Endodermal cell (in vitro differentiated cells): Measurements from ENCODE around the gene FKBP1B. TPM values are rescaled to one million over a fixed set of nuclear protein-coding genes. Genes with fewer than 3 reads are reported as not detected.

Experiments
- DNase-seq: peaks from one replicate; pipeline ENCODE4 v3.0.0-alpha.2; 2017
- H3K27ac ChIP-seq: 2 replicates; pipeline ENCODE4 v1.5.1; 2013; ENCODE audit warnings: mild to moderate bottlenecking, low read depth, low read length, moderate library complexity
- H3K27me3 ChIP-seq: 2 replicates; pipeline ENCODE4 v1.6.1; 2013; ENCODE audit warnings: mild to moderate bottlenecking, low read length, moderate library complexity; ENCODE audit not compliant: insufficient read depth, control insufficient read depth, poor library complexity, severe bottlenecking
- H3K36me3 ChIP-seq: 2 replicates; pipeline ENCODE4 v1.7.0; 2013; ENCODE audit warnings: mild to moderate bottlenecking, low read length, moderate library complexity; ENCODE audit not compliant: control insufficient read depth, insufficient read depth
- H3K4me1 ChIP-seq: one replicate; pipeline ENCODE4 v1.7.0; 2013; ENCODE audit warnings: low read length; ENCODE audit not compliant: control insufficient read depth, insufficient read depth
- H3K4me3 ChIP-seq: 2 replicates; pipeline ENCODE4 v1.5.1; 2013; ENCODE audit warnings: mild to moderate bottlenecking, low read length, moderate library complexity
- H3K9ac ChIP-seq: 2 replicates; pipeline ENCODE4 v1.6.1; 2013; ENCODE audit warnings: mild to moderate bottlenecking, low read length, moderate library complexity; ENCODE audit not compliant: poor library complexity, severe bottlenecking; ENCODE audit errors: extremely low read depth
- H3K9me3 ChIP-seq: 2 replicates; pipeline ENCODE4 v1.6.1; 2013; ENCODE audit warnings: mild to moderate bottlenecking, low read length, moderate library complexity; ENCODE audit not compliant: control insufficient read depth
- H3K27ac Mint-ChIP-seq: 2 replicates; pipeline ENCODE4 v1.8.0; 2020; ENCODE audit warnings: mixed read lengths
- H3K27me3 Mint-ChIP-seq: 2 replicates; pipeline ENCODE4 v1.8.0; 2021; ENCODE audit warnings: mild to moderate bottlenecking, mixed read lengths; ENCODE audit not compliant: insufficient read depth
- H3K36me3 Mint-ChIP-seq: 2 replicates; pipeline ENCODE4 v1.8.0; 2020; ENCODE audit warnings: low read depth, mixed read lengths
- H3K4me1 Mint-ChIP-seq: 2 replicates; pipeline ENCODE4 v1.8.0; 2020; ENCODE audit warnings: mixed read lengths
- H3K4me3 Mint-ChIP-seq: 2 replicates; pipeline ENCODE4 v1.8.0; 2020; ENCODE audit warnings: mild to moderate bottlenecking, moderate library complexity, mixed read lengths
- H3K9me3 Mint-ChIP-seq: 2 replicates; pipeline ENCODE4 v1.8.0; 2020; ENCODE audit warnings: mild to moderate bottlenecking, mixed read lengths
- CTCF ChIP-seq: fragments of 200-600 bp; sonication (generic); conservative IDR thresholded peaks from 2 replicates; pipeline ENCODE4 v1.5.0; 2021; ENCODE audit warnings: antibody characterized with exemption, mild to moderate bottlenecking
- WGBS, 2 experiments: methylation state at CpG; one replicate each; pipeline versions ENCODE4 v1.1.5 to v1.1.7; 2013; ENCODE audit warnings: missing lambda C conversion rate in 2 of 2, mixed read lengths in 1 of 2; ENCODE audit not compliant: insufficient coverage in 1 of 2, insufficient read length in 1 of 2; 5-methylcytosine and 5-hydroxymethylcytosine counted together
- total RNA-seq, 2 donors: library from RNA; stranded (reverse); fragmentation: NEBNext Ultra II Directional in 1 of 2; extraction: Animal tissue kit (Norgen Biotek cat#: 25700) in 1 of 2; gene quantifications; 2 replicates in 1 of 2; 3 replicates in 1 of 2; pipeline ENCODE4 v1.2.1, GENCODE V29; 2021

Gene FKBP1B
- total RNA-seq, 2 donors from 2014 or later: 35.3 to 39.0 TPM

- H3K27me3 ChIP-seq: no peaks in the 10 kb centered on the region
- H3K27ac ChIP-seq: no peak overlapping the region
- H3K36me3 ChIP-seq: no peaks in the 10 kb centered on the region
- DNase-seq: no peak
- H3K4me1 Mint-ChIP-seq: peaks cover 4% of the 10 kb centered on the region
- H3K36me3 Mint-ChIP-seq: peaks cover 4% of the 10 kb centered on the region
- no peak overlapping the region for H3K4me3 ChIP-seq
- H3K4me1 ChIP-seq: no peaks in the 10 kb centered on the region
- no peak overlapping the region for H3K9ac ChIP-seq
- H3K9me3 ChIP-seq: no peaks in the 10 kb centered on the region
- no peak overlapping the region for H3K4me3 Mint-ChIP-seq
- no peak overlapping the region for H3K27ac Mint-ChIP-seq
- 89 to 100% methylated on average over 1 to 8 of the region's 8 CpGs for WGBS, 2 experiments
- no peak for TF ChIP-seq CTCF
- no peaks in the 10 kb centered on the region for H3K9me3 Mint-ChIP-seq
- no peaks in the 10 kb centered on the region for H3K27me3 Mint-ChIP-seq
These were observed 31.8 kb upstream of the FKBP1B start for GRCh38 chr2:24017711-24018110.

- no peak overlapping the region for H3K4me3 ChIP-seq
- H3K9me3 ChIP-seq: no peaks in the 10 kb centered on the region
- no peak overlapping the region for H3K27ac ChIP-seq
- H3K9ac ChIP-seq: no peak overlapping the region
- Mint-ChIP-seq H3K36me3 (peaks cover 9% of the 10 kb centered on the region), H3K4me3 (no peak overlapping the region), H3K27ac (no peak overlapping the region), H3K4me1 (no peaks in the 10 kb centered on the region), H3K27me3 (no peaks in the 10 kb centered on the region), H3K9me3 (no peaks in the 10 kb centered on the region)
- 92% methylated on average over 4 to 9 of the region's 9 CpGs for WGBS, 2 experiments
- no peaks in the 10 kb centered on the region for H3K27me3 ChIP-seq
- DNase-seq: no peak
- H3K36me3 ChIP-seq: no peaks in the 10 kb centered on the region
- H3K4me1 ChIP-seq: no peaks in the 10 kb centered on the region
- TF ChIP-seq CTCF: no peak
These were observed 31.3 kb upstream of the FKBP1B start for GRCh38 chr2:24018241-24018640.

- H3K9me3 Mint-ChIP-seq: no peaks in the 10 kb centered on the region
- H3K27ac Mint-ChIP-seq: no peak overlapping the region
- Histone ChIP-seq H3K4me3 (no peak overlapping the region), H3K27me3 (no peaks in the 10 kb centered on the region), H3K27ac (no peak overlapping the region), H3K4me1 (no peaks in the 10 kb centered on the region), H3K9me3 (no peaks in the 10 kb centered on the region), H3K9ac (no peak overlapping the region), H3K36me3 (peaks cover 3% of the 10 kb centered on the region)
- DNase-seq: no peak
- no peaks in the 10 kb centered on the region for H3K27me3 Mint-ChIP-seq
- no peak for TF ChIP-seq CTCF
- H3K4me1 Mint-ChIP-seq: peaks cover 9% of the 10 kb centered on the region
- 94% methylated on average over 5 of the region's 5 CpGs; no CpG with 5 or more reads in 1 of the 2 experiments for WGBS, 2 experiments
- peaks cover 11% of the 10 kb centered on the region for H3K36me3 Mint-ChIP-seq
- no peak overlapping the region for H3K4me3 Mint-ChIP-seq
These were observed 29.8 kb upstream of the FKBP1B start for GRCh38 chr2:24019729-24020128.
